OCI-LY3 (cell line): ENCODE results near the gene THEM4.

ENCODE experiments used
- H2AFZ ChIP-seq: fragments of 200-600, 300-600 bp; shearing (Covaris generic); 2 replicates; pipeline ENCODE4 v1.6.0; 2014; ENCODE audit warnings: antibody characterized with exemption, low read depth, low read length
- H3K27ac ChIP-seq: fragments of 200-600, 300-600 bp; sonication (generic); 2 replicates; pipeline ENCODE4 v1.5.1; 2014; ENCODE audit warnings: mild to moderate bottlenecking, low read length, moderate library complexity, mixed read lengths
- H3K27me3 ChIP-seq: fragments of 200-600, 300-600 bp; sonication (generic); 2 replicates; pipeline ENCODE4 v1.6.1; 2014; ENCODE audit warnings: low read depth, low read length, mixed read lengths
- H3K36me3 ChIP-seq: fragments of 200-600, 300-600 bp; sonication (generic); replicated peaks from 2 replicates; pipeline ENCODE3; 2014; ENCODE audit warnings: low read depth, low read length, mixed read lengths
- H3K4me1 ChIP-seq: fragments of 300-600, 200-600 bp; sonication (generic); 2 replicates; pipeline ENCODE4 v1.6.1; 2014; ENCODE audit warnings: low read length, mixed read lengths
- H3K4me2 ChIP-seq: fragments of 200-600, 300-600 bp; sonication (generic); 2 replicates; pipeline ENCODE4 v1.6.1; 2014; ENCODE audit warnings: low read length, mixed read lengths
- H3K4me3 ChIP-seq: fragments of 300-600, 200-600 bp; sonication (generic); 2 replicates; pipeline ENCODE4 v1.5.1; 2014; ENCODE audit warnings: antibody characterized with exemption, mild to moderate bottlenecking, low read length, moderate library complexity
- H3K79me2 ChIP-seq: fragments of 300-600, 200-600 bp; shearing (Covaris generic); 2 replicates; pipeline ENCODE4 v1.6.1; 2014; ENCODE audit warnings: mild to moderate bottlenecking, low read length, mixed read lengths
- H3K9ac ChIP-seq: fragments of 300-600, 200-600 bp; shearing (Covaris generic); 2 replicates; pipeline ENCODE4 v1.6.0; 2014; ENCODE audit warnings: mild to moderate bottlenecking, low read length, moderate library complexity
- H3K9me3 ChIP-seq: fragments of 200-600, 300-600 bp; shearing (Covaris generic); 2 replicates; pipeline ENCODE4 v1.6.1; 2014; ENCODE audit warnings: low read length, mixed read lengths; ENCODE audit not compliant: insufficient read depth
- H4K20me1 ChIP-seq: fragments of 200-600, 300-600 bp; sonication (generic); 2 replicates; pipeline ENCODE4 v1.6.1; 2016; ENCODE audit warnings: low read length, mixed read lengths; ENCODE audit not compliant: insufficient read depth
- CTCF ChIP-seq: fragments of 200-600, 300-600 bp; sonication (generic); IDR thresholded peaks from 2 replicates; pipeline ENCODE4 v1.5.1; 2014; ENCODE audit warnings: antibody characterized with exemption, low read length, low read depth
- EZH2phosphoT487 ChIP-seq: fragments of 200-600 bp; shearing (Covaris generic); IDR thresholded peaks from 2 replicates; pipeline ENCODE4 v1.6.1; 2018; ENCODE audit warnings: antibody characterized with exemption, mixed run types, low read depth

The THEM4 gene

GRCh38 chr1:151893176-151893924 is 16.0 kb downstream of the THEM4 start:
- Histone ChIP-seq H3K27me3 (no peaks in the 10 kb centered on the region), H3K4me1 (no peaks in the 10 kb centered on the region), H3K36me3 (peaks cover 63% of the 10 kb centered on the region), H2AFZ (no peak overlapping the region), H3K27ac (no peak overlapping the region), H4K20me1 (peaks cover 28% of the 10 kb centered on the region), H3K79me2 (peaks cover 32% of the 10 kb centered on the region), H3K9ac (no peak overlapping the region), H3K4me3 (no peak overlapping the region), H3K9me3 (no peaks in the 10 kb centered on the region), H3K4me2 (no peak overlapping the region)
- TF ChIP-seq EZH2phosphoT487: no peak
- no peak for TF ChIP-seq CTCF

- no peak overlapping the region for H3K27ac ChIP-seq
- no peaks in the 10 kb centered on the region for H3K27me3 ChIP-seq
- H3K4me2 ChIP-seq: no peak overlapping the region
- H3K9me3 ChIP-seq: no peaks in the 10 kb centered on the region
- no peak overlapping the region for H2AFZ ChIP-seq
- H3K4me1 ChIP-seq: no peaks in the 10 kb centered on the region
- H3K9ac ChIP-seq: no peak overlapping the region
- TF ChIP-seq EZH2phosphoT487 (no peak), CTCF (no peak)
- peaks cover 17% of the 10 kb centered on the region for H4K20me1 ChIP-seq
- H3K36me3 ChIP-seq: peaks cover 72% of the 10 kb centered on the region
- peaks cover 21% of the 10 kb centered on the region for H3K79me2 ChIP-seq
- H3K4me3 ChIP-seq: no peak overlapping the region
These were observed 17.1 kb downstream of the THEM4 start for GRCh38 chr1:151892190-151892589.

- peaks cover 14% of the 10 kb centered on the region for H3K79me2 ChIP-seq
- no peak overlapping the region for H2AFZ ChIP-seq
- peaks cover 73% of the 10 kb centered on the region for H3K36me3 ChIP-seq
- H3K9ac ChIP-seq: no peak overlapping the region
- H3K4me3 ChIP-seq: no peak overlapping the region
- H3K4me2 ChIP-seq: no peak overlapping the region
- H4K20me1 ChIP-seq: peaks cover 10% of the 10 kb centered on the region
- H3K9me3 ChIP-seq: no peaks in the 10 kb centered on the region
- H3K27me3 ChIP-seq: no peaks in the 10 kb centered on the region
- TF ChIP-seq EZH2phosphoT487 (no peak), CTCF (no peak)
- no peak overlapping the region for H3K27ac ChIP-seq
- H3K4me1 ChIP-seq: no peaks in the 10 kb centered on the region
These were observed 17.8 kb downstream of the THEM4 start for GRCh38 chr1:151891512-151891911.

- Histone ChIP-seq H3K4me2 (no peak overlapping the region), H3K79me2 (peaks cover 3% of the 10 kb centered on the region; the same call in 1 of the 2 replicates), H4K20me1 (no peaks in the 10 kb centered on the region), H3K4me1 (no peaks in the 10 kb centered on the region), H3K9ac (no peak overlapping the region), H3K4me3 (no peak overlapping the region), H3K27ac (no peak overlapping the region), H3K27me3 (no peaks in the 10 kb centered on the region), H3K36me3 (peaks cover 73% of the 10 kb centered on the region), H2AFZ (no peak overlapping the region), H3K9me3 (no peaks in the 10 kb centered on the region)
- TF ChIP-seq EZH2phosphoT487: no peak
- TF ChIP-seq CTCF: peak; percentile 61
These were observed 20.2 kb downstream of the THEM4 start for GRCh38 chr1:151888972-151889570.
